HepG2 (cell line): ENCODE results near the gene SERINC2. TPM values are rescaled to one million over a fixed set of nuclear protein-coding genes. Genes with fewer than 3 reads are reported as not detected.
A peak's percentile ranks its signal among the peaks of the same experiment; 100 is the strongest.

Experiments used
- EEA1 ChIP-seq: sonication (generic); formaldehyde crosslinking; IDR thresholded peaks from 2 replicates; pipeline ENCODE4 v1.5.1; 2020; ENCODE audit warnings: mild to moderate bottlenecking, missing genetic modification reagents, borderline replicate concordance
- HMG20B ChIP-seq: conservative IDR thresholded peaks from 2 replicates; pipeline ENCODE4 v1.6.1; 2016; ENCODE audit warnings: missing genetic modification reagents, missing compliant biosample characterization
- IKZF5 ChIP-seq: IDR thresholded peaks from 2 replicates; pipeline ENCODE4 v1.6.1; 2018; ENCODE audit warnings: missing genetic modification reagents, mild to moderate bottlenecking, missing compliant biosample characterization
- MLX ChIP-seq: IDR thresholded peaks from 2 replicates; pipeline ENCODE4 v1.6.1; 2016
- PAF1 ChIP-seq: IDR thresholded peaks from 2 replicates; pipeline ENCODE4 v1.6.1; 2016; ENCODE audit warnings: missing genetic modification reagents, missing compliant biosample characterization
- RBM39 ChIP-seq: fragments of 200-400 bp; formaldehyde crosslinking; IDR thresholded peaks from one replicate; pipeline ENCODE4 v1.6.1; 2018; ENCODE audit warnings: antibody characterized with exemption, mild to moderate bottlenecking, low read depth, low read length; ENCODE audit not compliant: poor library complexity, severe bottlenecking
- REXO4 ChIP-seq: sonication (generic); formaldehyde crosslinking; IDR thresholded peaks from 2 replicates; pipeline ENCODE4 v1.8.0; 2022; ENCODE audit warnings: missing genetic modification reagents, mild to moderate bottlenecking, borderline replicate concordance
- RFXAP ChIP-seq: sonication (generic); formaldehyde crosslinking; IDR thresholded peaks from 2 replicates; pipeline ENCODE4 v1.4.0; 2020; ENCODE audit warnings: missing genetic modification reagents, borderline replicate concordance
- UBTF ChIP-seq: sonication (generic); formaldehyde crosslinking; IDR thresholded peaks from 2 replicates; pipeline ENCODE4 v1.4.0; 2020; ENCODE audit warnings: mild to moderate bottlenecking, missing genetic modification reagents
- ZBTB14 ChIP-seq: sonication (generic); formaldehyde crosslinking; IDR thresholded peaks from 2 replicates; pipeline ENCODE4 v1.4.0; 2020; ENCODE audit warnings: missing genetic modification reagents
- ZFP62 ChIP-seq: sonication (generic); formaldehyde crosslinking; IDR thresholded peaks from 2 replicates; pipeline ENCODE4 v1.4.0; 2020; ENCODE audit warnings: missing genetic modification reagents
- ZHX2 ChIP-seq, 2 experiments: sonication (generic) in 1 of 2; formaldehyde crosslinking in 1 of 2; IDR thresholded peaks; 2 replicates each; pipeline versions ENCODE4 v1.6.1 to v1.9.0; 2014 to 2022; ENCODE audit warnings: antibody characterized with exemption in 1 of 2, borderline replicate concordance in 1 of 2, inconsistent platforms in 1 of 2, low read depth in 1 of 2, missing genetic modification reagents in 1 of 2
- ZMYM4 ChIP-seq: sonication (generic); formaldehyde crosslinking; IDR thresholded peaks from 2 replicates; pipeline ENCODE4 v1.8.1; 2023; ENCODE audit warnings: mild to moderate bottlenecking, missing genetic modification reagents
- ZNF143 ChIP-seq: sonication (generic); formaldehyde crosslinking; IDR thresholded peaks from 2 replicates; pipeline ENCODE4 v1.4.0; 2020; ENCODE audit warnings: missing genetic modification reagents
- ZNF350 ChIP-seq: sonication (generic); formaldehyde crosslinking; IDR thresholded peaks from 2 replicates; pipeline ENCODE4 v1.4.0; 2020; ENCODE audit warnings: mild to moderate bottlenecking, low read depth, missing genetic modification reagents, borderline replicate concordance
- ZNF441 ChIP-seq: sonication (generic); formaldehyde crosslinking; IDR thresholded peaks from 2 replicates; pipeline ENCODE4 v1.7.0; 2021; ENCODE audit warnings: missing genetic modification reagents, borderline replicate concordance
- ZNF501 ChIP-seq: sonication (generic); formaldehyde crosslinking; IDR thresholded peaks from 2 replicates; pipeline ENCODE4 v1.5.1; 2020; ENCODE audit warnings: mild to moderate bottlenecking, moderate library complexity, missing genetic modification reagents
- ZNF772 ChIP-seq: sonication (generic); formaldehyde crosslinking; IDR thresholded peaks from 2 replicates; pipeline ENCODE4 v1.5.0; 2020; ENCODE audit warnings: mild to moderate bottlenecking, missing genetic modification reagents
- polyA plus RNA-seq, 8 experiments: library from polyadenylated mRNA; depleted of rRNA in 3 of 8; stranded (reverse) in 7 of 8; unstranded in 1 of 8; fragments of >200 nt; fragmentation: Illumina TruSeq in 4 of 8; extraction: Trizol in 4 of 8; gene quantifications; 2 replicates each; pipeline versions ENCODE4 v1.2.1 to v1.2.3, GENCODE V29; 2011 to 2016; ENCODE audit warnings: low read depth in 4 of 8, missing spikeins in 1 of 8, mixed read lengths in 1 of 8; ENCODE audit not compliant: insufficient read depth in 1 of 8
- total RNA-seq, 5 experiments: library from RNA; depleted of rRNA; stranded (reverse); fragments of >200 nt; fragmentation: Illumina TruSeq; extraction: Trizol; gene quantifications; 2 replicates each; pipeline ENCODE4 v1.2.3, GENCODE V29; 2016; ENCODE audit warnings: low read depth in 1 of 5

Gene SERINC2
- total and polyA plus RNA-seq, 2 of the 13 experiments (the other 11 are each of a cell fraction or from before 2014, with no cell fraction given) = 4.8 to 126 TPM

GRCh38 chr1:31437433-31438037 lies 24.5 kb downstream of the SERINC2 start (continued):
- no peak for TF ChIP-seq IKZF5 (CRISPR knock-in tag)
- no peak for TF ChIP-seq ZNF441
- 0 out of 2 replicates have a peak, but pooled peaks have one; percentile 28 for TF ChIP-seq RFXAP (CRISPR knock-in tag)
- no peak for TF ChIP-seq ZBTB14
- no peak for TF ChIP-seq ZNF143 (CRISPR knock-in tag)
- TF ChIP-seq MLX (CRISPR knock-in tag) = no peak
- peak; percentile 9; the same call in 1 of the 2 replicates for TF ChIP-seq ZNF501 (CRISPR knock-in tag)
- no peak for TF ChIP-seq ZNF350 (CRISPR knock-in tag)
- peak; percentile 41; the same call in 1 of the 2 replicates for TF ChIP-seq PAF1 (CRISPR knock-in tag)
- TF ChIP-seq ZMYM4 = no peak
- TF ChIP-seq UBTF (CRISPR knock-in tag) = no peak; the same call in 1 of the 2 replicates
- TF ChIP-seq EEA1 (CRISPR knock-in tag) = no peak
- no peak for TF ChIP-seq ZNF772 (CRISPR knock-in tag)
- no peak for TF ChIP-seq REXO4 (CRISPR knock-in tag)
- TF ChIP-seq HMG20B = no peak
- TF ChIP-seq RBM39 = no peak
- TF ChIP-seq ZFP62 (CRISPR knock-in tag) = no peak
- TF ChIP-seq ZHX2 (IDR thresholded peaks at IDR 0.05; ENCODE audit: low read depth) = no peak
- no peak for TF ChIP-seq ZHX2 (CRISPR knock-in tag; IDR thresholded peaks at IDR 0.05; ENCODE audit: borderline replicate concordance)
